Keratinocyte (primary cell): ENCODE data around the gene PTPRN2. TPM values are rescaled to one million over a fixed set of nuclear protein-coding genes. Genes with fewer than 3 reads are reported as not detected.

Experiments
- DNase-seq: peaks from one replicate; pipeline ENCODE4 v3.0.0-alpha.2; 2011; ENCODE audit warnings: low read depth, missing footprints, low spot score
- FAIRE-seq: peaks from 2 replicates; lab custom pipeline; 2011; peaks lifted over from hg19 to GRCh38; lab: Jason Lieb, UNC
- H2AFZ ChIP-seq: 2 replicates; pipeline ENCODE4 v1.6.0; 2012; ENCODE audit warnings: low read length, control low read depth, inconsistent platforms; ENCODE audit not compliant: control insufficient read depth
- H3K27ac ChIP-seq: 2 replicates; pipeline ENCODE4 v1.5.1; 2011; ENCODE audit warnings: low read length; ENCODE audit not compliant: control insufficient read depth, insufficient read depth
- H3K27me3 ChIP-seq: 3 replicates; pipeline ENCODE4 v1.6.0; 2011; ENCODE audit warnings: low read length; ENCODE audit not compliant: control insufficient read depth, insufficient read depth; ENCODE audit errors: extremely low read depth
- H3K36me3 ChIP-seq, 2 experiments: 2 replicates in 1 of 2; 3 replicates in 1 of 2; pipeline ENCODE4 v1.5.1; 2011; ENCODE audit warnings: low read length in 2 of 2, mild to moderate bottlenecking in 1 of 2; ENCODE audit not compliant: control insufficient read depth in 2 of 2, insufficient read depth in 2 of 2; ENCODE audit errors: extremely low read depth in 1 of 2
- H3K4me1 ChIP-seq: 3 replicates; pipeline ENCODE4 v1.5.1; 2011; ENCODE audit warnings: low read length; ENCODE audit not compliant: control insufficient read depth, insufficient read depth; ENCODE audit errors: extremely low read depth
- H3K4me2 ChIP-seq: 3 replicates; pipeline ENCODE4 v1.6.0; 2011; ENCODE audit warnings: low read depth, low read length; ENCODE audit not compliant: control insufficient read depth, insufficient read depth; ENCODE audit errors: extremely low read depth
- H3K4me3 ChIP-seq, 3 experiments: fragments of 200-600 bp in 1 of 3; sonication (generic) in 1 of 3; 2 replicates in 2 of 3; 3 replicates in 1 of 3; pipeline ENCODE4 v1.5.1; 2011 to 2016; ENCODE audit warnings: low read length in 3 of 3, mild to moderate bottlenecking in 3 of 3, control low read depth in 2 of 3, inconsistent platforms in 1 of 3, low read depth in 1 of 3, mixed read lengths in 1 of 3, mixed run types in 1 of 3, moderate library complexity in 1 of 3; ENCODE audit not compliant: control insufficient read depth in 2 of 3, insufficient read depth in 2 of 3; ENCODE audit errors: extremely low read depth in 1 of 3
- H3K79me2 ChIP-seq: 2 replicates; pipeline ENCODE4 v1.6.0; 2012; ENCODE audit warnings: low read length; ENCODE audit not compliant: control insufficient read depth, insufficient read depth
- H3K9ac ChIP-seq: 3 replicates; pipeline ENCODE4 v1.6.0; 2011; ENCODE audit warnings: low read length; ENCODE audit not compliant: control insufficient read depth, insufficient read depth; ENCODE audit errors: extremely low read depth
- H3K9me1 ChIP-seq: 3 replicates; pipeline ENCODE4 v1.6.0; 2011; ENCODE audit warnings: low read length; ENCODE audit not compliant: control insufficient read depth, insufficient read depth; ENCODE audit errors: extremely low read depth
- H3K9me3 ChIP-seq: 2 replicates; pipeline ENCODE4 v1.5.1; 2012; ENCODE audit warnings: low read depth, low read length; ENCODE audit not compliant: control insufficient read depth
- H4K20me1 ChIP-seq: 3 replicates; pipeline ENCODE4 v1.6.0; 2011; ENCODE audit warnings: low read length; ENCODE audit not compliant: control insufficient read depth, insufficient read depth; ENCODE audit errors: extremely low read depth
- CTCF ChIP-seq, 3 experiments: IDR thresholded peaks in 1 of 3; conservative IDR thresholded peaks in 1 of 3; optimal IDR thresholded peaks in 1 of 3; 2 replicates in 2 of 3; 3 replicates in 1 of 3; pipeline versions ENCODE3 to v1.5.1; 2011; ENCODE audit warnings: low read length in 3 of 3, mild to moderate bottlenecking in 3 of 3, moderate library complexity in 2 of 3, control low read depth in 1 of 3, inconsistent platforms in 1 of 3; ENCODE audit not compliant: insufficient read depth in 2 of 3; ENCODE audit errors: extremely low read depth in 1 of 3
- EZH2 ChIP-seq: IDR thresholded peaks from one replicate; pipeline ENCODE4 v1.6.1; 2012; ENCODE audit warnings: inconsistent platforms, mild to moderate bottlenecking, low read length, moderate library complexity
- dilution Hi-C: fragments of 300-500 bp; cut with MboI; formaldehyde crosslinking; loops from one replicate; pipeline ENCODE4 v1.7.0; 2020; ENCODE audit warnings: low sequenced_read_pairs; ENCODE audit not compliant: extremely low pct_ligation_motif_present
- polyA plus RNA-seq, 5 experiments: library from polyadenylated mRNA; depleted of rRNA in 3 of 5; stranded (reverse) in 3 of 5; stranded (forward) in 1 of 5; unstranded in 1 of 5; fragments of >200 nt; gene quantifications; 1 replicate in 1 of 5; 2 replicates in 3 of 5; 3 replicates in 1 of 5; pipeline versions ENCODE4 v1.2.1 to v1.2.3, GENCODE V29; 2011 to 2012; ENCODE audit warnings: missing spikeins in 2 of 5, low read depth in 1 of 5, low replicate concordance in 1 of 5

Gene PTPRN2
- polyA plus RNA-seq, 1 donor (not counting 4 experiments of a cell fraction or from before 2014, with no cell fraction given), result not detected

- Histone ChIP-seq H3K36me3 (no peaks in the 10 kb centered on the region), H3K27ac (no peak overlapping the region), H3K9me3 (no peaks in the 10 kb centered on the region), H3K27me3 (peaks cover 13% of the 10 kb centered on the region), H3K4me1 (no peaks in the 10 kb centered on the region), H3K79me2 (no peaks in the 10 kb centered on the region), H3K4me2 (no peak overlapping the region), H3K9ac (no peak overlapping the region), H3K4me3 (no peak overlapping the region), H2AFZ (no peak overlapping the region), H3K9me1 (no peaks in the 10 kb centered on the region), H4K20me1 (no peaks in the 10 kb centered on the region)
- DNase-seq (no peak), FAIRE-seq (no peak)
- dilution Hi-C loops, result no loop called here
- TF ChIP-seq CTCF (optimal IDR thresholded peaks at IDR 0.05 in 1 of 3, IDR thresholded peaks at IDR 0.05 in 1 of 3, conservative IDR thresholded peaks at IDR 0.05 in 1 of 3; ENCODE audit: extremely low read depth in 1 of 3, insufficient read depth in 2 of 3, low read length in 3 of 3), result no peak
- TF ChIP-seq EZH2, result no peak
Observed at GRCh38 chr7:158568974-158569857, 18.4 kb downstream of the PTPRN2 start.

- DNase-seq, result no peak
- H3K9me1 ChIP-seq, result no peaks in the 10 kb centered on the region
Observed at GRCh38 chr7:158567153-158567603, 20.4 kb downstream of the PTPRN2 start.

More at GRCh38 chr7:158567153-158567603, 20.4 kb downstream of the PTPRN2 start:
- no peak overlapping the region for H3K27ac ChIP-seq
- no peak overlapping the region for H3K4me3 ChIP-seq
- no peak for TF ChIP-seq EZH2
- dilution Hi-C loops, result no loop called here
- no peaks in the 10 kb centered on the region for H3K79me2 ChIP-seq
- no peak overlapping the region for H2AFZ ChIP-seq
- no peaks in the 10 kb centered on the region for H3K36me3 ChIP-seq
- no peak for FAIRE-seq
- H4K20me1 ChIP-seq, result no peaks in the 10 kb centered on the region
- H3K9ac ChIP-seq, result no peak overlapping the region
- H3K4me1 ChIP-seq, result no peaks in the 10 kb centered on the region
- peaks cover 13% of the 10 kb centered on the region for H3K27me3 ChIP-seq
- H3K4me2 ChIP-seq, result no peak overlapping the region
- H3K9me3 ChIP-seq, result no peaks in the 10 kb centered on the region
